Spleen (tissue), 11 donors: ENCODE data around the gene KLHL13. TPM values are rescaled to one million over a fixed set of nuclear protein-coding genes. Genes with fewer than 3 reads are reported as not detected.

Experiments
- DNase-seq: peaks from one replicate; pipeline ENCODE4 v3.0.0-alpha.2; 2020
- H3K27ac ChIP-seq, 8 donors: fragments of 200-600 bp; sonication (generic) in 7 of 8; 1 replicate in 4 of 8; 2 replicates in 4 of 8; pipeline versions ENCODE4 v1.5.0 to v1.8.0; 2016 to 2021; ENCODE audit warnings: inconsistent platforms in 4 of 8, mild to moderate bottlenecking in 4 of 8, moderate library complexity in 1 of 8
- H3K27me3 ChIP-seq, 7 donors: fragments of 200-600 bp; sonication (generic) in 6 of 7; replicated peaks in 1 of 7; 1 replicate in 4 of 7; 2 replicates in 3 of 7; pipeline versions ENCODE4 v1.5.0 to v1.8.0; 2016 to 2021; ENCODE audit warnings: inconsistent platforms in 3 of 7, mild to moderate bottlenecking in 1 of 7
- H3K36me3 ChIP-seq, 6 donors: fragments of 200-600 bp; sonication (generic) in 5 of 6; 1 replicate in 4 of 6; 2 replicates in 2 of 6; pipeline versions ENCODE4 v1.5.0 to v1.8.0; 2016 to 2021; ENCODE audit warnings: inconsistent platforms in 2 of 6
- H3K4me1 ChIP-seq, 6 donors: fragments of 200-600 bp; sonication (generic) in 5 of 6; 1 replicate in 3 of 6; 2 replicates in 3 of 6; pipeline versions ENCODE4 v1.5.0 to v1.8.0; 2016 to 2021; ENCODE audit warnings: inconsistent platforms in 3 of 6
- H3K4me3 ChIP-seq, 8 donors: fragments of 200-600 bp; sonication (generic) in 7 of 8; 1 replicate in 4 of 8; 2 replicates in 4 of 8; pipeline versions ENCODE4 v1.5.0 to v1.8.0; 2016 to 2021; ENCODE audit warnings: inconsistent platforms in 4 of 8, mild to moderate bottlenecking in 4 of 8, moderate library complexity in 2 of 8
- H3K9me3 ChIP-seq, 8 donors: fragments of 200-600 bp; sonication (generic) in 7 of 8; 1 replicate in 4 of 8; 2 replicates in 4 of 8; pipeline versions ENCODE4 v1.5.0 to v1.8.0; 2016 to 2021; ENCODE audit warnings: inconsistent platforms in 4 of 8
- POLR2A ChIP-seq, 3 donors: fragments of 450-650 bp; IDR thresholded peaks; one replicate each; pipeline ENCODE4 v1.5.1; 2017; ENCODE audit warnings: antibody characterized with exemption in 3 of 3, mild to moderate bottlenecking in 1 of 3
- POLR2AphosphoS5 ChIP-seq, 3 donors: sonication (generic); formaldehyde crosslinking; IDR thresholded peaks; one replicate each; pipeline ENCODE4 v1.5.1; 2017; ENCODE audit warnings: antibody characterized with exemption in 3 of 3
- WGBS, 5 donors: extraction: QIAGEN DNeasy Blood & Tissue Kit in 3 of 5; methylation state at CpG; one replicate each; pipeline versions ENCODE4 v1.1.5 to v1.1.7; 2013 to 2018; 5-methylcytosine and 5-hydroxymethylcytosine counted together
- intact Hi-C: fragments of 100-400 bp; cut with DNase I; formaldehyde crosslinking; loops from one replicate; pipeline ENCODE4 v1.15.0; 2023; ENCODE audit warnings: low total_unique reads
- polyA plus RNA-seq, 3 donors: library from polyadenylated mRNA; stranded (reverse); fragments of 200-250 nt; gene quantifications; one replicate each; pipeline ENCODE4 v1.2.1, GENCODE V29; 2013
- total RNA-seq, 7 donors: library from RNA; depleted of rRNA in 3 of 7; stranded (reverse); fragments of >200 nt in 3 of 7; fragmentation: NEBNext Ultra II Directional in 4 of 7; extraction: Animal tissue kit (Norgen Biotek cat#: 25700) in 4 of 7; gene quantifications; one replicate each; pipeline versions ENCODE4 v1.1.0 to v1.2.1, GENCODE V29; 2016 to 2021
- TF ChIP-seq, protein P1 (sequence below), 11 experiments: fragments of 200-600 bp in 7 of 11; fragments of 450-650 bp in 4 of 11; sonication (generic) in 4 of 11; IDR thresholded peaks in 8 of 11; conservative IDR thresholded peaks in 3 of 11; 1 replicate in 7 of 11; 2 replicates in 4 of 11; pipeline versions ENCODE4 v1.4.0 to v1.8.0; 2016 to 2021; ENCODE audit warnings: antibody characterized with exemption in 11 of 11, inconsistent platforms in 4 of 11, mild to moderate bottlenecking in 1 of 11
- donor health status: healthy with polysubstance abuse.
- donor health status: DM: no; HTN: no; CAD: no; lungs with moderate emphysema.
- donor health status: DM: no; HTN: no; CAD: no.
- donor health status: Bipolar disorder and iron deficiency.
- donor health status: healthy.
- donor health status: DM: no; HTN: no; CAD: no.
- donor health status: DM: yes; HTN: yes; CAD: no.

Gene KLHL13
- total and polyA plus RNA-seq, 10 donors: 0.17 to 2.7 (median 1.5) TPM

DNA sequence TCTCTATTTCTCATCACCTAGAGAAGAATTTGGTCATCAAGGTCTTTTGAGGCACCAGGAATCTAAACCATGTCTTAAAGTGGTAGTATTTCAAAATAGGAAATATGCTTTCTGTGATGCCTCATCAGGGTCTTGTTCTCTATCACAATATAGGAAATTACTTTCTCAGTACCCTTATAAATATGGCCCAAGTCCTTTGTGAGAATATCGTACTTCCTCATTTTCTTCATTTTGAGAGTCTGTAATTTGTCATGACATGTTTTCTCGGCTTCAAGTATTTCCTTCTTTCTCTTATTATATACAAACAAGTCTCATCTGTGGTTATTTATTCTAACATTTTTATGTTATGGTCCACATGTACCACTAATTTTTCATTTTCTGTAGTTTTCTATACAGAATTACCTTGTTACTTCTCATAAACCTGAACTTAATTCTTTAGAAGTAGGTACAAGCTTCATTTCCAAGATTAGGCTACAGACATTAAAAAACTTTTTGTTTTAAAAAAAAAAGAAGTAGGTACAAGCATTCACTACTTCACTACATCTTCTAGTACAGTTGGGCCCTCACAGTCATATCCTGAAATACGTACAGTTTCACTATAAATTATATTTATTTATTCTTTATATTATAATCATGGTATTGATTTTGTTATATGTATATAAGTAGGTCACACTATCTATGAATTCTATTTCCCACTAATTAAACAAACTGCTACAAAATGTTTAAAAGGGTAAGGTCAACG is 54.4 kb downstream of the KLHL13 start:
- DNase-seq: no peak
- 39 to 55% (median 41%) methylated on average over 4 of the region's 4 CpGs for WGBS, 5 donors
- Histone ChIP-seq H3K9me3 (no peaks in the 10 kb centered on the region), H3K27ac (no peak overlapping the region), H3K4me3 (no peak overlapping the region), H3K4me1 (no peaks in the 10 kb centered on the region), H3K27me3 (no peaks in the 10 kb centered on the region), H3K36me3 (no peaks in the 10 kb centered on the region)
- intact Hi-C loops: no loop called here
- TF ChIP-seq, protein P1, sequence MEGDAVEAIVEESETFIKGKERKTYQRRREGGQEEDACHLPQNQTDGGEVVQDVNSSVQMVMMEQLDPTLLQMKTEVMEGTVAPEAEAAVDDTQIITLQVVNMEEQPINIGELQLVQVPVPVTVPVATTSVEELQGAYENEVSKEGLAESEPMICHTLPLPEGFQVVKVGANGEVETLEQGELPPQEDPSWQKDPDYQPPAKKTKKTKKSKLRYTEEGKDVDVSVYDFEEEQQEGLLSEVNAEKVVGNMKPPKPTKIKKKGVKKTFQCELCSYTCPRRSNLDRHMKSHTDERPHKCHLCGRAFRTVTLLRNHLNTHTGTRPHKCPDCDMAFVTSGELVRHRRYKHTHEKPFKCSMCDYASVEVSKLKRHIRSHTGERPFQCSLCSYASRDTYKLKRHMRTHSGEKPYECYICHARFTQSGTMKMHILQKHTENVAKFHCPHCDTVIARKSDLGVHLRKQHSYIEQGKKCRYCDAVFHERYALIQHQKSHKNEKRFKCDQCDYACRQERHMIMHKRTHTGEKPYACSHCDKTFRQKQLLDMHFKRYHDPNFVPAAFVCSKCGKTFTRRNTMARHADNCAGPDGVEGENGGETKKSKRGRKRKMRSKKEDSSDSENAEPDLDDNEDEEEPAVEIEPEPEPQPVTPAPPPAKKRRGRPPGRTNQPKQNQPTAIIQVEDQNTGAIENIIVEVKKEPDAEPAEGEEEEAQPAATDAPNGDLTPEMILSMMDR (IDR thresholded peaks at IDR 0.05 in 8 of 11, conservative IDR thresholded peaks at IDR 0.05 in 3 of 11): no peak
- TF ChIP-seq POLR2AphosphoS5 (IDR thresholded peaks at IDR 0.05) (no peak), POLR2A (IDR thresholded peaks at IDR 0.05) (no peak)

DNA sequence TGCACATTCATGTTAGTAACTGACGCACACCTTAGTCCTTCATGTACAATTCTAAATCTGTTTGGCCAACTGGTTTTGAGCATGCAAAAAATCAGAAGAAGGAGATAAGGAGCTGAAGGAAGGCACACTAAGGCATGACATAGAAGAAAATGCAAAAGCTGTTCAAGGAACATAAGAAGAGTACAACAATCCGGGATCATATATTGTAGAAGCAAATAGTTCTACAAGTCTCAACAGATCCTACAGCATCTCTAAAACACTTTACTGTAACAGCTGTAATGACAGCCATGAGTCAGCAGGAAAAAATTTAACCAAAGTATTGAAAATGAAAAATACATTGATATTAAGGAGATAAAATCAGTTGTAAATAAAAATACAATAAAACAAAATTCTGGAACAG is 57.7 kb downstream of the KLHL13 start:
- WGBS, 5 donors: 86 to 98% (median 89%) methylated on average over 2 of the region's 2 CpGs
- Histone ChIP-seq H3K4me3 (no peak overlapping the region), H3K4me1 (no peaks in the 10 kb centered on the region), H3K9me3 (no peaks in the 10 kb centered on the region), H3K27ac (no peak overlapping the region), H3K27me3 (no peaks in the 10 kb centered on the region), H3K36me3 (no peaks in the 10 kb centered on the region)
- no peak for DNase-seq
- intact Hi-C loops: no loop called here
- TF ChIP-seq POLR2AphosphoS5 (IDR thresholded peaks at IDR 0.05): no peak
- TF ChIP-seq POLR2A (IDR thresholded peaks at IDR 0.05): no peak
- TF ChIP-seq, protein P1 (IDR thresholded peaks at IDR 0.05 in 8 of 11, conservative IDR thresholded peaks at IDR 0.05 in 3 of 11): no peak

- DNase-seq: no peak
- 58 to 93% (median 88%) methylated on average over 2 of the region's 2 CpGs for whole genome bisulfite sequencing, 5 donors
- no peaks in the 10 kb centered on the region for H3K27me3 ChIP-seq
- H3K4me3 ChIP-seq: no peak overlapping the region
- intact Hi-C loops: no loop called here
- peaks cover 0 to 5% (median 0%) of the 10 kb centered on the region in 8 donors for H3K9me3 ChIP-seq
- H3K27ac ChIP-seq: no peak overlapping the region
- no peak for TF ChIP-seq POLR2A (IDR thresholded peaks at IDR 0.05)
- TF ChIP-seq, protein P1 (IDR thresholded peaks at IDR 0.05 in 8 of 11, conservative IDR thresholded peaks at IDR 0.05 in 3 of 11): no peak
- no peak for TF ChIP-seq POLR2AphosphoS5 (IDR thresholded peaks at IDR 0.05)
- no peaks in the 10 kb centered on the region for H3K36me3 ChIP-seq
- no peaks in the 10 kb centered on the region for H3K4me1 ChIP-seq
These were observed 59.7 kb downstream of the KLHL13 start for GRCh38 chrX:118056870-118057269.

GRCh38 chrX:118049713-118050112 is 66.9 kb downstream of the KLHL13 start:
- H3K4me1 ChIP-seq: no peaks in the 10 kb centered on the region
- TF ChIP-seq POLR2A (IDR thresholded peaks at IDR 0.05) (no peak), POLR2AphosphoS5 (IDR thresholded peaks at IDR 0.05) (no peak)
- TF ChIP-seq, protein P1 (IDR thresholded peaks at IDR 0.05 in 8 of 11, conservative IDR thresholded peaks at IDR 0.05 in 3 of 11): no peak
- no peak overlapping the region for H3K4me3 ChIP-seq
- H3K27ac ChIP-seq: no peak overlapping the region
- no peaks in the 10 kb centered on the region for H3K36me3 ChIP-seq
- WGBS, 5 donors: 41 to 100% (median 67%) methylated on average over 1 of the region's 1 CpG
- no peaks in the 10 kb centered on the region for H3K27me3 ChIP-seq
- no peak for DNase-seq
- peaks cover 0 to 8% (median 0%) of the 10 kb centered on the region in 8 donors for H3K9me3 ChIP-seq
- intact Hi-C loops: no loop called here
